ENCODE measurements around the gene ATXN1L. TPM values are rescaled to one million over a fixed set of nuclear protein-coding genes. Genes with fewer than 3 reads are reported as not detected.

The ATXN1L gene
- total RNA-seq, 2 donors from 2014 or later, result 17.7 to 35.8 TPM

- Histone ChIP-seq H3K27ac (no peak overlapping the region), H3K4me3 (no peak overlapping the region), H3K27me3 (replicated peaks; ENCODE audit: insufficient read depth) (no peaks in the 10 kb centered on the region), H3K4me1 (replicated peaks) (no peaks in the 10 kb centered on the region), H3K36me3 (no peaks in the 10 kb centered on the region), H3K9me3 (no peaks in the 10 kb centered on the region)
- TF ChIP-seq POLR2A (IDR thresholded peaks at IDR 0.05) (no peak), POLR2AphosphoS5 (IDR thresholded peaks at IDR 0.05) (no peak)
- TF ChIP-seq, protein P1, sequence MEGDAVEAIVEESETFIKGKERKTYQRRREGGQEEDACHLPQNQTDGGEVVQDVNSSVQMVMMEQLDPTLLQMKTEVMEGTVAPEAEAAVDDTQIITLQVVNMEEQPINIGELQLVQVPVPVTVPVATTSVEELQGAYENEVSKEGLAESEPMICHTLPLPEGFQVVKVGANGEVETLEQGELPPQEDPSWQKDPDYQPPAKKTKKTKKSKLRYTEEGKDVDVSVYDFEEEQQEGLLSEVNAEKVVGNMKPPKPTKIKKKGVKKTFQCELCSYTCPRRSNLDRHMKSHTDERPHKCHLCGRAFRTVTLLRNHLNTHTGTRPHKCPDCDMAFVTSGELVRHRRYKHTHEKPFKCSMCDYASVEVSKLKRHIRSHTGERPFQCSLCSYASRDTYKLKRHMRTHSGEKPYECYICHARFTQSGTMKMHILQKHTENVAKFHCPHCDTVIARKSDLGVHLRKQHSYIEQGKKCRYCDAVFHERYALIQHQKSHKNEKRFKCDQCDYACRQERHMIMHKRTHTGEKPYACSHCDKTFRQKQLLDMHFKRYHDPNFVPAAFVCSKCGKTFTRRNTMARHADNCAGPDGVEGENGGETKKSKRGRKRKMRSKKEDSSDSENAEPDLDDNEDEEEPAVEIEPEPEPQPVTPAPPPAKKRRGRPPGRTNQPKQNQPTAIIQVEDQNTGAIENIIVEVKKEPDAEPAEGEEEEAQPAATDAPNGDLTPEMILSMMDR (IDR thresholded peaks at IDR 0.05), result no peak
- 93% methylated on average over 3 of the region's 3 CpGs for WGBS
- no peak for DNase-seq (ENCODE audit: low spot score)
- intact Hi-C loops (cut with DNase I), result no loop called here
Measured at GRCh38 chr16:71889147-71889546, 43.4 kb downstream of the ATXN1L start.

DNA sequence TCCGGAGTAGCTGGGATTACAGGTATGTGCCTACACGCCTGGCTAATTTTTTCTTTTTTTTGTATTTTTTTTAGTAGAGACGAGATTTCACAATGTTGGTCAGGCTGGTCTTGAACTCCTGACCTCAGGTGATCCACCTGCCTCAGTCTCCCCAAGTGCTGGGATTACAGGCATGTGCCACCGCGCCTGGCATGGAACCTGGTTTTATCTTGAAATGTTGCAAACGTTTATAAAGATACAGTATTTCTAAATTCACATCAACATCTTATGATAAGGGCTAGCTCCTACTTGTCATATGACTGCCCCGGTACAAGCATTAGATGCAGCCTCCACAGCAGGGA lies 48.1 kb downstream of the ATXN1L start:
- peaks cover 2% of the 10 kb centered on the region for H3K4me1 ChIP-seq (replicated peaks)
- peak overlapping the region; percentile 97 for H3K27ac ChIP-seq
- no peaks in the 10 kb centered on the region for H3K36me3 ChIP-seq
- 49% methylated on average over 7 of the region's 7 CpGs for WGBS
- DNase-seq (ENCODE audit: low spot score), result no peak
- H3K4me3 ChIP-seq, result peak overlapping the region; percentile 70 to 98
- intact Hi-C loops (cut with DNase I), result no loop called here
- no peaks in the 10 kb centered on the region for H3K27me3 ChIP-seq (replicated peaks; ENCODE audit: insufficient read depth)
- no peaks in the 10 kb centered on the region for H3K9me3 ChIP-seq
- no peak for TF ChIP-seq POLR2AphosphoS5 (IDR thresholded peaks at IDR 0.05)
- TF ChIP-seq, protein P1 (IDR thresholded peaks at IDR 0.05), result no peak
- TF ChIP-seq POLR2A (IDR thresholded peaks at IDR 0.05), result no peak

DNA sequence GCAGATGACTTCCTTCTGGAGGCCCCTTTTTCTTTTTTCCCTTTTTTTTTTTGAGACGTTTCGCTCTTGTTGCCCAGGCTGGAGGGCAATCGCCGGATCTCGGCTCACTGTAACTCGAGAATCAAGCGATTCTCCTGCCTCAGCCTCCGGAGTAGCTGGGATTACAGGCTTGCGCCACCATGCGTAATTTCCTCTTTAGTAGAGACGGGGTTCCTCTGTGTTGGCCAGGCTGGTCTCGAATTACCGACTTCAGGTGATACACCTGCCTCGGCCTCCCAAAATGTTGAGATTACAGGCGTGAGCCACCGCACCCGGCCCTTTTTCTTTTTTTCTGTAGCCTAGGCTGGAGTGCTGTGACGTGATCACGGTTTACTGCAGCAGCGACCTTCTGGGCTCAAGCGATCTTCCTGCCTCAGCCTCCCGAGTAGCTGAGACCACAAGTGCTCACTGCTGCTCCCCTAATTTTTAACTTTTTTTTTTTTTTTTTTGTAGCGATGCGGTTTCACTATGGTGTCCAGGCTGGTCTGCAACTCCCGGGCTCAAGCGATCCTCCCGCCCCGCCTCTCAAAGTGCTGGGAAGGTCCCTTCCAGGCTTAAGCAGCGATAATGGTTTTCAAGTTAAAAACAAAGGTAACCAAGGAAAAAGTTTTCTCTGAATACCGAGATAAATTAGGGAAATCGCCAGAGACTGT lies 48.6 kb downstream of the ATXN1L start:
- H3K9me3 ChIP-seq, result no peaks in the 10 kb centered on the region
- no peaks in the 10 kb centered on the region for H3K36me3 ChIP-seq
- no peaks in the 10 kb centered on the region for H3K27me3 ChIP-seq (replicated peaks; ENCODE audit: insufficient read depth)
- intact Hi-C loops (cut with DNase I), result no loop called here
- TF ChIP-seq POLR2AphosphoS5 (IDR thresholded peaks at IDR 0.05), result no peak
- no peak for TF ChIP-seq POLR2A (IDR thresholded peaks at IDR 0.05)
- TF ChIP-seq, protein P1 (IDR thresholded peaks at IDR 0.05), result peak in 1 of 4 experiments; percentile 13
- WGBS, result 1% methylated on average over 31 of the region's 31 CpGs
- peak; percentile 51 for DNase-seq (ENCODE audit: low spot score)
- peak overlapping the region; percentile 70 to 98 for H3K4me3 ChIP-seq
- peaks cover 2% of the 10 kb centered on the region for H3K4me1 ChIP-seq (replicated peaks)
- peak overlapping the region; percentile 97 for H3K27ac ChIP-seq

- H3K4me3 ChIP-seq, result peak within 1 kb of the TSS; percentile 70 to 98
- H3K9me3 ChIP-seq, result no peaks in the 10 kb centered on the region
- TF ChIP-seq, protein P1 (IDR thresholded peaks at IDR 0.05), result peak in 1 of 4 experiments; percentile 24
- TF ChIP-seq POLR2A (IDR thresholded peaks at IDR 0.05) (peak; percentile 94), POLR2AphosphoS5 (IDR thresholded peaks at IDR 0.05) (peak; percentile 98)
- peaks cover 2% of the 10 kb centered on the region for H3K4me1 ChIP-seq (replicated peaks)
- no peaks in the 10 kb centered on the region for H3K27me3 ChIP-seq (replicated peaks; ENCODE audit: insufficient read depth)
- intact Hi-C loops (cut with DNase I), result loop anchor here (5.0 kb wide), 1 partner anchor 88 kb away; the partner anchor contains the start of gene AP1G1
- whole genome bisulfite sequencing, result under 1% methylated on average over 64 of the region's 67 CpGs
- H3K36me3 ChIP-seq, result no peaks in the 10 kb centered on the region
- peak; percentile 98 for DNase-seq (ENCODE audit: low spot score)
- peak within 1 kb of the TSS; percentile 97 for H3K27ac ChIP-seq
Measured at GRCh38 chr16:71894921-71895678, 49.3 kb downstream of the ATXN1L start, which contains the start of gene IST1. Gene IST1 (plus strand): TSS chr16:71895531. CDS start chr16:71915641, 20,110 bp downstream.

Measured in prostate gland (tissue), 2 donors.